HL-60 (cell line): ENCODE measurements around the gene ASCC3.

Experiments
- CTCF ChIP-seq: IDR thresholded peaks from one replicate; pipeline ENCODE4 v1.5.1; 2011; ENCODE audit warnings: low read length, control low read depth, inconsistent platforms; ENCODE audit not compliant: insufficient read depth
- POLR2AphosphoS5 ChIP-seq: IDR thresholded peaks from 2 replicates; pipeline ENCODE4 v1.6.1; 2012; ENCODE audit warnings: low read depth

- TF ChIP-seq CTCF (no peak), POLR2AphosphoS5 (no peak)
These were observed 34.9 kb downstream of the ASCC3 start for GRCh38 chr6:100846276-100846675.
